ENCODE results near the gene CCDC194.

CCDC194 gene

GRCh38 chr19:17398902-17399527 is 5.0 kb upstream of the CCDC194 start:
- no peak overlapping the region for H3K4me3 ChIP-seq (ENCODE audit: low read depth, low read length)
- TF ChIP-seq, protein P1, sequence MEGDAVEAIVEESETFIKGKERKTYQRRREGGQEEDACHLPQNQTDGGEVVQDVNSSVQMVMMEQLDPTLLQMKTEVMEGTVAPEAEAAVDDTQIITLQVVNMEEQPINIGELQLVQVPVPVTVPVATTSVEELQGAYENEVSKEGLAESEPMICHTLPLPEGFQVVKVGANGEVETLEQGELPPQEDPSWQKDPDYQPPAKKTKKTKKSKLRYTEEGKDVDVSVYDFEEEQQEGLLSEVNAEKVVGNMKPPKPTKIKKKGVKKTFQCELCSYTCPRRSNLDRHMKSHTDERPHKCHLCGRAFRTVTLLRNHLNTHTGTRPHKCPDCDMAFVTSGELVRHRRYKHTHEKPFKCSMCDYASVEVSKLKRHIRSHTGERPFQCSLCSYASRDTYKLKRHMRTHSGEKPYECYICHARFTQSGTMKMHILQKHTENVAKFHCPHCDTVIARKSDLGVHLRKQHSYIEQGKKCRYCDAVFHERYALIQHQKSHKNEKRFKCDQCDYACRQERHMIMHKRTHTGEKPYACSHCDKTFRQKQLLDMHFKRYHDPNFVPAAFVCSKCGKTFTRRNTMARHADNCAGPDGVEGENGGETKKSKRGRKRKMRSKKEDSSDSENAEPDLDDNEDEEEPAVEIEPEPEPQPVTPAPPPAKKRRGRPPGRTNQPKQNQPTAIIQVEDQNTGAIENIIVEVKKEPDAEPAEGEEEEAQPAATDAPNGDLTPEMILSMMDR (IDR thresholded peaks at IDR 0.05; ENCODE audit: low read depth, low read length), result no peak

GRCh38 chr19:17394891-17395415 is 957 bp upstream of the CCDC194 start:
- TF ChIP-seq, protein P1 (IDR thresholded peaks at IDR 0.05; ENCODE audit: low read depth, low read length), result peak; percentile 44
- H3K4me3 ChIP-seq (ENCODE audit: low read depth, low read length), result no peak overlapping the region

DNA sequence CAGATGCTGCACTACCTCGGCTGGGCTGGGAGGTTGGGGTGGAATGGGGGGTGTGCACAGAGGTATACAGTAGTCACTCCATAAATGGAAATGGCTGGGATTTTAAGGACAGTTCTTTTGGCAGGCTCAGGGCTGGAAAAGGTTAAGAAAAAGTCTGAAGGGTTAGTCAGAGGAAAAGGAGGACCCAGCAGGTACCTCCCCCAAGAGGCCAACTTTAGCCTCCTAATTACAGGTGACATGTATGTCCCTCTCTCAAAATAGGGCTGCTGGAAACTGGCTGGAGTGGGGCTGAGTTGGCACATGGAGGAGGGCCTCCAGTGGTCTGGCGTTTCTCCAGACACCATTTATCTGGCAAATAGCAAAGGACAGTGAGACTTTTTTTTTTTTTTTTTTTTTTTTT is 994 bp downstream of the CCDC194 start:
- H3K4me3 ChIP-seq (ENCODE audit: low read depth, low read length), result no peak overlapping the region
- TF ChIP-seq, protein P1 (IDR thresholded peaks at IDR 0.05; ENCODE audit: low read depth, low read length), result no peak

GRCh38 chr19:17391371-17392151 is 2.4 kb downstream of the CCDC194 start:
- TF ChIP-seq, protein P1 (IDR thresholded peaks at IDR 0.05; ENCODE audit: low read depth, low read length), result no peak
- peak overlapping the region; percentile 46 for H3K4me3 ChIP-seq (ENCODE audit: low read depth, low read length)

DNA sequence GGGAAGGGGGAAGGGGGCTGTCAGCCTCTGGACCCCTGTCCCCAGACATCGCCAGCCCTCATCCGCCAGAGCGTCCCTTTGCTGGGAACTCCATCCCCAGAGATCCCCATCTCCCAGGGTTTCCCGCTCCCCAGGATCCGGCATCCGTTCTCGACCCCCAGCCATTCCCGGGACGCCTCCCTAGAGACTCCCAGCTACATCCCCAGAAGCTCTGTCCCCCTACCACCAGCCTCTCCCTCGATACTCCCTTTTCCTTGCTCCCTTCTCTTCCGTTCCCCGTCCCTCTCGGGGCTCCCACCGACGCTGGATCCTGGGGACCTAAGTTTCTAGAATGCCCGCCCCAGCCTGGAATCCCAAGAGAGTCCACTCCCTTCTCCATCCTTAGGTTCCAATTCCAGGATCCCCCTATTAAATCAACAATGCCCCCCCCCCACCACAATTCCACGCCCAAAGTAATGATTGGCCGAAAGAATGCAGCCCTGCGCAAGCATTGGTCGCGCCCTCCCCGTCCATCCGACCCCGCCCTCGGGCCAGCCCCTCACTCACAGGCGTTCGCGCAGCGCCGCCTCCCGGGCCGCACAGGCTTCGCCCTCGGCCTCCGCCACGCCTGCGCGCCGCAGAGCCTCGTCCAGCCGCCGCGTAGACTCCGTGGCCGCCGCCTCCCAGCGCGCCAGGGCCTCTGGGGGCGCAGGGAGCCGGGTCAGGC is 3.2 kb downstream of the CCDC194 start:
- TF ChIP-seq, protein P1 (IDR thresholded peaks at IDR 0.05; ENCODE audit: low read depth, low read length), result peak; percentile 63
- peak overlapping the region; percentile 58 for H3K4me3 ChIP-seq (ENCODE audit: low read depth, low read length)

- TF ChIP-seq, protein P1 (IDR thresholded peaks at IDR 0.05; ENCODE audit: low read depth, low read length), result no peak
- H3K4me3 ChIP-seq (ENCODE audit: low read depth, low read length), result peak overlapping the region; percentile 58
Measured at GRCh38 chr19:17389957-17390664, 3.9 kb downstream of the CCDC194 start.

Measured in WI38 (cell line).